Chondrocyte (in vitro differentiated cells): ENCODE measurements around the gene GADD45G. TPM values are rescaled to one million over a fixed set of nuclear protein-coding genes. Genes with fewer than 3 reads are reported as not detected.

Source experiments
- DNase-seq: peaks from one replicate; pipeline ENCODE4 v3.0.0; 2021; ENCODE audit warnings: mixed read lengths, low spot score
- H3K27ac Mint-ChIP-seq: one replicate; pipeline ENCODE4 v1.8.0; 2021; ENCODE audit warnings: mild to moderate bottlenecking, moderate library complexity, mixed read lengths; ENCODE audit not compliant: unreplicated experiment
- H3K27me3 Mint-ChIP-seq: 2 replicates; pipeline ENCODE4 v1.8.0; 2021; ENCODE audit warnings: low read depth, mixed read lengths
- H3K36me3 Mint-ChIP-seq: 2 replicates; pipeline ENCODE4 v1.8.0; 2021; ENCODE audit warnings: low read depth, mixed read lengths
- H3K4me1 Mint-ChIP-seq: 2 replicates; pipeline ENCODE4 v1.8.0; 2021; ENCODE audit warnings: low read depth, mild to moderate bottlenecking, mixed read lengths
- H3K4me3 Mint-ChIP-seq: one replicate; pipeline ENCODE4 v1.8.0; 2021; ENCODE audit warnings: mild to moderate bottlenecking, moderate library complexity, mixed read lengths; ENCODE audit not compliant: unreplicated experiment
- H3K9me3 Mint-ChIP-seq: 2 replicates; pipeline ENCODE4 v1.8.0; 2021; ENCODE audit warnings: low read depth, mixed read lengths
- CTCF ChIP-seq: fragments of 200-600 bp; sonication (generic); IDR thresholded peaks from 2 replicates; pipeline ENCODE4 v1.5.0; 2021; ENCODE audit warnings: antibody characterized with exemption, mild to moderate bottlenecking, moderate library complexity
- total RNA-seq: library from RNA; stranded (reverse); gene quantifications from 3 replicates; pipeline ENCODE4 v1.2.1, GENCODE V29; 2021

GADD45G gene
- total RNA-seq, 1 donor from 2014 or later = 4.6 TPM

- Mint-ChIP-seq H3K27me3 (peaks cover 12% of the 10 kb centered on the region), H3K27ac (no peak overlapping the region), H3K36me3 (no peaks in the 10 kb centered on the region), H3K4me1 (peaks cover 17% of the 10 kb centered on the region), H3K9me3 (no peaks in the 10 kb centered on the region), H3K4me3 (no peak overlapping the region)
- no peak for DNase-seq
- TF ChIP-seq CTCF = peak; percentile 67
Measured at GRCh38 chr9:89592963-89593726, 11.7 kb upstream of the GADD45G start.

- peak; percentile 74 for TF ChIP-seq CTCF
- no peak overlapping the region for H3K4me3 Mint-ChIP-seq
- peaks cover 14% of the 10 kb centered on the region for H3K27me3 Mint-ChIP-seq
- H3K27ac Mint-ChIP-seq = no peak overlapping the region
- H3K4me1 Mint-ChIP-seq = peaks cover 17% of the 10 kb centered on the region
- H3K9me3 Mint-ChIP-seq = no peaks in the 10 kb centered on the region
- no peaks in the 10 kb centered on the region for H3K36me3 Mint-ChIP-seq
- DNase-seq = no peak
Measured at GRCh38 chr9:89593727-89594427, 10.9 kb upstream of the GADD45G start.

GRCh38 chr9:89594811-89595550 lies 9.8 kb upstream of the GADD45G start:
- Mint-ChIP-seq H3K36me3 (no peaks in the 10 kb centered on the region), H3K27ac (no peak overlapping the region), H3K4me1 (peaks cover 17% of the 10 kb centered on the region), H3K9me3 (no peaks in the 10 kb centered on the region), H3K27me3 (peaks cover 20% of the 10 kb centered on the region), H3K4me3 (no peak overlapping the region)
- DNase-seq = no peak
- no peak for TF ChIP-seq CTCF

- H3K27me3 Mint-ChIP-seq = peaks cover 25% of the 10 kb centered on the region
- no peak for TF ChIP-seq CTCF
- H3K36me3 Mint-ChIP-seq = no peaks in the 10 kb centered on the region
- H3K27ac Mint-ChIP-seq = no peak overlapping the region
- H3K4me1 Mint-ChIP-seq = peaks cover 17% of the 10 kb centered on the region
- H3K9me3 Mint-ChIP-seq = no peaks in the 10 kb centered on the region
- no peak for DNase-seq
- H3K4me3 Mint-ChIP-seq = no peak overlapping the region
Measured at GRCh38 chr9:89595646-89596045, 9.2 kb upstream of the GADD45G start.

- no peak overlapping the region for H3K4me3 Mint-ChIP-seq
- H3K36me3 Mint-ChIP-seq = no peaks in the 10 kb centered on the region
- peaks cover 33% of the 10 kb centered on the region for H3K27me3 Mint-ChIP-seq
- no peaks in the 10 kb centered on the region for H3K9me3 Mint-ChIP-seq
- DNase-seq = no peak
- H3K27ac Mint-ChIP-seq = no peak overlapping the region
- no peak for TF ChIP-seq CTCF
- H3K4me1 Mint-ChIP-seq = peaks cover 17% of the 10 kb centered on the region
Measured at GRCh38 chr9:89596937-89597555, 7.8 kb upstream of the GADD45G start.
